ENCODE measurements around the gene LCAT.

The LCAT gene

DNA sequence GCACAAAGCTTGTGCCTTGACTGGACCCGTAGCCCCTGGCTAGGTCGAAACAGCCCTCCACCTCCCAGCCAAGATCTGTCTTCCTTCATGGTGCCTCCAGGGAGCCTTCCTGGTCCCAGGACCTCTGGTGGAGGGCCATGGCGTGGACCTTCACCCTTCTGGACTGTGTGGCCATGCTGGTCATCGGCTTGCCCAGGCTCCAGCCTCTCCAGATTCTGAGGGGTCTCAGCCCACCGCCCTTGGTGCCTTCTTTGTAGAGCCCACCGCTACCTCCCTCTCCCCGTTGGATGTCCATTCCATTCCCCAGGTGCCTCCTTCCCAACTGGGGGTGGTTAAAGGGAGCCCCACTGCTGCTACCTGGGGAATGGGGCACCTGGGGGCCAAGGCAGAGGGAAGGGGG is 15.8 kb downstream of the LCAT start:
- no peak overlapping the region for H3K27ac ChIP-seq (replicated peaks)
- TF ChIP-seq REST (IDR thresholded peaks at IDR 0.05; ENCODE audit: insufficient replicate concordance, low read depth): no peak
- no peaks in the 10 kb centered on the region for H3K27me3 ChIP-seq (ENCODE audit: insufficient read depth, poor library complexity, severe bottlenecking)
- no peak for DNase-seq (ENCODE audit: low read depth in 1 of 2, low spot score in 1 of 2)
- no peak overlapping the region for H3K4me3 ChIP-seq (replicated peaks; ENCODE audit: insufficient read depth, low read length)

DNA sequence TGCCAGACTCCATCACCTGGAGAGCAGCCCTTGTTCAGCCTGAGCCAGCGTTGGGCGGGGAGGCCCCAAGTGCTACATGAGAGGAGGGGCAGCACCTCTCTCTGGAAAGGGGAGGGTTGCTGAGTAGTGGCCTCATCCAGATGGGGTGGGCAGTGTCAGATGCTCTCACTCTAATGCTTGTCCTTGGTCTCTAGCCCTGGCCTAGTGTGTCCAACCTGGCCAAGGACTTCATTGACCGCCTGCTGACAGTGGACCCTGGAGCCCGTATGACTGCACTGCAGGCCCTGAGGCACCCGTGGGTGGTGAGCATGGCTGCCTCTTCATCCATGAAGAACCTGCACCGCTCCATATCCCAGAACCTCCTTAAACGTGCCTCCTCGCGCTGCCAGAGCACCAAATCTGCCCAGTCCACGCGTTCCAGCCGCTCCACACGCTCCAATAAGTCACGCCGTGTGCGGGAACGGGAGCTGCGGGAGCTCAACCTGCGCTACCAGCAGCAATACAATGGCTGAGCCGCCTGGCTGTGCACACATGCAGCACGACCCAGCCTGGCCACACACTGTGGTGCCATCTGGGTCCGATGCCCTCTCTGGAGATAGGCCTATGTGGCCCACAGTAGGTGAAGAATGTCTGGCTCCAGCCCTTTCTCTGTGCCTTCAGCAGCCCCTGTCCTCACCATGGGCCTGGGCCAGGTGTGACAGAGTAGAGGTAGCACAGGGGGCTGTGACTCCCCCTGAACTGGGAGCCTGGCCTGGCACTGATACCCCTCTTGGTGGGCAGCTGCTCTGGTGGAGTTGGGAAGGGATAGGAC is 16.6 kb downstream of the LCAT start:
- Histone ChIP-seq H3K4me3 (replicated peaks; ENCODE audit: insufficient read depth, low read length) (no peak overlapping the region), H3K27me3 (ENCODE audit: insufficient read depth, poor library complexity, severe bottlenecking) (no peaks in the 10 kb centered on the region), H3K27ac (replicated peaks) (no peak overlapping the region)
- no peak for DNase-seq (ENCODE audit: low read depth in 1 of 2, low spot score in 1 of 2)
- TF ChIP-seq REST (IDR thresholded peaks at IDR 0.05; ENCODE audit: insufficient replicate concordance, low read depth): no peak
- TF ChIP-seq GABPA (IDR thresholded peaks at IDR 0.05; ENCODE audit: low read depth): no peak
- no peak for TF ChIP-seq POLR2AphosphoS5 (IDR thresholded peaks at IDR 0.05; ENCODE audit: low read depth)
- TF ChIP-seq SPI1 (IDR thresholded peaks at IDR 0.05; ENCODE audit: borderline replicate concordance, low read depth): no peak
- TF ChIP-seq, protein P1, sequence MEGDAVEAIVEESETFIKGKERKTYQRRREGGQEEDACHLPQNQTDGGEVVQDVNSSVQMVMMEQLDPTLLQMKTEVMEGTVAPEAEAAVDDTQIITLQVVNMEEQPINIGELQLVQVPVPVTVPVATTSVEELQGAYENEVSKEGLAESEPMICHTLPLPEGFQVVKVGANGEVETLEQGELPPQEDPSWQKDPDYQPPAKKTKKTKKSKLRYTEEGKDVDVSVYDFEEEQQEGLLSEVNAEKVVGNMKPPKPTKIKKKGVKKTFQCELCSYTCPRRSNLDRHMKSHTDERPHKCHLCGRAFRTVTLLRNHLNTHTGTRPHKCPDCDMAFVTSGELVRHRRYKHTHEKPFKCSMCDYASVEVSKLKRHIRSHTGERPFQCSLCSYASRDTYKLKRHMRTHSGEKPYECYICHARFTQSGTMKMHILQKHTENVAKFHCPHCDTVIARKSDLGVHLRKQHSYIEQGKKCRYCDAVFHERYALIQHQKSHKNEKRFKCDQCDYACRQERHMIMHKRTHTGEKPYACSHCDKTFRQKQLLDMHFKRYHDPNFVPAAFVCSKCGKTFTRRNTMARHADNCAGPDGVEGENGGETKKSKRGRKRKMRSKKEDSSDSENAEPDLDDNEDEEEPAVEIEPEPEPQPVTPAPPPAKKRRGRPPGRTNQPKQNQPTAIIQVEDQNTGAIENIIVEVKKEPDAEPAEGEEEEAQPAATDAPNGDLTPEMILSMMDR (IDR thresholded peaks at IDR 0.05; ENCODE audit: insufficient read depth, low read length): no peak

DNA sequence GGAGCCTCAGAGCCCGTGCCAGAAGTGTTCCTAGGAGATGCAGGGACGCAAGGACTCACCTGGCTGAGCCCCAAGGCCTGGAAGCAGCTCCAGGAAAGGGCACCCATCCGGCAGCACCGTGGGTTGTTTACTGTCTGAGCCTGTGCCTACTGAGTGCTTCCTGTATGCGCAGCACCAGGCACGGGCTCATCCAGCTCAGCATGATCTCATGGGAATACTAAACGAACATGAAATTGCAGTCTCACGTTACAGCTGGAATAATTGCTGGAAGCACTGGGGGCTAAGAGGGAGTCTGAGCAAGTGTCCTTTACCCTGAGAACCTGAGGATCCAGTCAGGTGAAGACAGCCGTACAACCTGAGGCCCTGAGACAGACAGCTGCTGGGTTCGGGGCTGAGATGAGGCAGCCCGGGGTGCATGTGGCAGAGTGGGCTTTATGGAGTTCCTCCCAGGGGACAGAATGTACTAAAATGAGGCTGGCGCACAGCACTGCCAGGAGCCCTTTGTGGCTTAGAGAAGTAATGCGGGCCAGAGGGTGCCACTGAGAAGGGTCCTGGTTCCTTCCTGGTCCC is 17.7 kb downstream of the LCAT start:
- TF ChIP-seq SPI1 (IDR thresholded peaks at IDR 0.05; ENCODE audit: borderline replicate concordance, low read depth) (no peak), REST (IDR thresholded peaks at IDR 0.05; ENCODE audit: insufficient replicate concordance, low read depth) (no peak), GABPA (IDR thresholded peaks at IDR 0.05; ENCODE audit: low read depth) (no peak), POLR2AphosphoS5 (IDR thresholded peaks at IDR 0.05; ENCODE audit: low read depth) (no peak)
- TF ChIP-seq, protein P1 (IDR thresholded peaks at IDR 0.05; ENCODE audit: insufficient read depth, low read length): no peak
- Histone ChIP-seq H3K4me3 (replicated peaks; ENCODE audit: insufficient read depth, low read length) (no peak overlapping the region), H3K27me3 (ENCODE audit: insufficient read depth, poor library complexity, severe bottlenecking) (no peaks in the 10 kb centered on the region), H3K27ac (replicated peaks) (no peak overlapping the region)
- no peak for DNase-seq (ENCODE audit: low read depth in 1 of 2, low spot score in 1 of 2)
